Measurements from ENCODE around the gene BDP1. TPM values are rescaled to one million over a fixed set of nuclear protein-coding genes. Genes with fewer than 3 reads are reported as not detected.
"Not testable (repeated sequence)": the region's sequence is repeated elsewhere in the genome, so short reads cannot be mapped to it uniquely, and the experiment has no call there.

The BDP1 gene
- total RNA-seq, 1 donor from 2014 or later: 44.0 TPM

DNA sequence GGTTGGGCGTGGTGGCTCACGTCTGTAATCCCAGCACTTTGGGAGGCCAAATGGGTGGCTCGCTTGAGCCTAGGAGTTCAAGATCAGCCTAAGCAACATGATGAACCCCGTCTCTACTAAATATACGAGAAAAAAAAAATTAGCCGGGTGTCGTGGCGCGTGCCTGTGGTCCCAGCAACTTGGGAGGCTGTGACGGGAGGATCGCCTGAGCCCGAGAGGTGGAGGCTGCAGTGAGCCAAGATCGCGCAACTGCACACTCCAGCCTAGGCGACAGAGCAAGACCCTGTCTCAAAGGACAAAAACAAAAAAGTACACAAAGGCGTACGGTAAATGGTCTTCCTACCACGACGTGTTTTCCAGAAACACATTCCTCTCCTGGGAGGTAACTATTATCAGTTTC lies 538 bp upstream of the BDP1 start:
- intact Hi-C loops (cut with DNase I): no loop called here
- ATAC-seq (no peak), DNase-seq (ENCODE audit: low spot score) (no peak)

DNA sequence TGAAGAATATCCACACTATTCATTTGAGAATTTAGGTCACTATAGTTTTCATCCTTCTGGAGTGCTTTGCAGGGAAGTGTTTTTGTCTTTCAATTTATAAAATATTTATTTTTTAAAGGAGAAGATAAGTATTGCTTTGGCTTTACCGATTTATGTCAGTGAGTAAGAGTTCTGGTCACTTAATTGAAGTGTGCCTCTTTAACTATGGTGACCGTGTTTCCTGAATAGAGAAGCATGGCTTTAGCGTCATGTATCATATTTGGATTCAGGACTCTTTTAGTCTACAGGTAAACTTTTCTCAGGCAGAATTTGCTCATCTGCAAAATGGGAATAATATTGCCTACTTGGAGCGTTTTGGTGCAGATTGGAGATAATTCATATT lies 902 bp downstream of the BDP1 start:
- DNase-seq (ENCODE audit: low spot score) (no peak), ATAC-seq (no peak)
- intact Hi-C loops (cut with DNase I): no loop called here

GRCh38 chr5:71457106-71457505 lies 1.7 kb downstream of the BDP1 start:
- intact Hi-C loops (cut with DNase I): no loop called here
- no peak for ATAC-seq

DNA sequence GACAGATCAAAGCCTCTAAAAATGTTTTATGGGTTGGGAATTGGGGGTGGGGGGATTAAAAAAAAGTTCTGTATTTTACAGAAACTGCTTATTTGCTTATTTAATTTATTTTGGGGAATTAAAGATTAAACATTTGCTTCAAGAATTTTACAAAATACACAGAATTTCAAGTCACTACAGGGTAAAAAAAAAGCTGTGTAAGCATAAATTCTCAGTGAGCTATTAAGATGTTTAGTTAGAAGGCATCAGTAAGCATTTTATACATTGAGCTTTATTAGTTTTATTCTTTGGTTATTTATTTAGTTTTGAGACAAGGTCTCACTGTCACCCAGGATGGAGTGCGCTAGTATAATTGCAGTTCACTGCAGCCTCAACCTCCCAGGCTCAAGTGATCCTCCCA lies 5.2 kb downstream of the BDP1 start:
- DNase-seq (ENCODE audit: low spot score) (no peak), ATAC-seq (no peak)
- intact Hi-C loops (cut with DNase I): no loop called here

More at GRCh38 chr5:71457106-71457505, 1.7 kb downstream of the BDP1 start:
- no peak for DNase-seq (ENCODE audit: low spot score)

DNA sequence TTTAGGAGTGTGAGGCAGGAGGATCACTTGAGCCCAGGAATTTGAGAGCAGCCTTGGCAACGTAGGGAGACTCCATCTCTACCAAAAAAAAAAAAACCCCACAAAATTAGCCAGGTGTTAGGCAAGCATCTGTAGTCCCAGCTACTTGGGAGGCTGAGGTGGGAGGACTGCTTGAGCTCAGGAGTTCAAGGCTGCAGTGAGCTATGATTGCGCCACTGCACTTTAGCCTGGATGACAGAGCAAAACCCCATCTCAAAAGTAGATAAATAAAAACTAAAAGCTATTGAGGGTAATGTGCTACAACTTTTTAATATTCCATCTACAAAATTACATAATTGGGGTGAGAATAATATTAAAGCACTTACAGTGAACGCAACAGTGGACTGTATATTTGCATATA lies 5.9 kb downstream of the BDP1 start:
- no peak for ATAC-seq
- intact Hi-C loops (cut with DNase I): no loop called here
- DNase-seq (ENCODE audit: low spot score): no peak

GRCh38 chr5:71471193-71471592 lies 15.7 kb downstream of the BDP1 start:
- ATAC-seq (no peak), DNase-seq (ENCODE audit: low spot score) (no peak)
- intact Hi-C loops (cut with DNase I): no loop called here

DNA sequence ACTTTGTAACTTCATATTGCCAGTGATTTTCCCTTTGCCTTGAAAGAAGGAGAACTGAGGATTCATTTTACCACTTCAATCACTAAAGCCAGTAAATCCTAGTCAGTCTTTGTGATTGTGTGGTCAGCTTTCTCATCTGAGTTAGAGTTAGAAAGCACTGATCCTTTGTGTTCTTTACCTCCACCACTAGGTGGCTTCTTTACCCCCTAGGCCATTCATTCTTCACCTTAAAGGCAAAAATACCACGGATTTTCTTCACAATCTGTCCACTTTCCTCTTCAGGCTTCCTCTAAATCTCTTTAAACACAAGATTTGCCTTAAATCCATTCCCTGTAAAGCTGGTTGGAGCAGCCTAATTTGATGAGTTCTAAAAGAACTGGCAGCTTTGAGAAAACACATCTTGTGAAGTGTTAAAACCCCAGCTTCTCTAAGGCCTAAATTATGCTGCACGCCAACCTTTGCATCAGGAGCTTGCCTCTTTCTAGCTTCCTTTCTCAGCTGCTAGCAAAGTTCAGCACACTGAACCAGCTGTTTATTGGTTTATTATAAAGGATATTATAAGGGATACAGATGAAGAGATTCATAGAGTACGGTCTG lies 20.4 kb downstream of the BDP1 start:
- DNase-seq (ENCODE audit: low spot score): no peak
- no peak for ATAC-seq
- intact Hi-C loops (cut with DNase I): no loop called here

DNA sequence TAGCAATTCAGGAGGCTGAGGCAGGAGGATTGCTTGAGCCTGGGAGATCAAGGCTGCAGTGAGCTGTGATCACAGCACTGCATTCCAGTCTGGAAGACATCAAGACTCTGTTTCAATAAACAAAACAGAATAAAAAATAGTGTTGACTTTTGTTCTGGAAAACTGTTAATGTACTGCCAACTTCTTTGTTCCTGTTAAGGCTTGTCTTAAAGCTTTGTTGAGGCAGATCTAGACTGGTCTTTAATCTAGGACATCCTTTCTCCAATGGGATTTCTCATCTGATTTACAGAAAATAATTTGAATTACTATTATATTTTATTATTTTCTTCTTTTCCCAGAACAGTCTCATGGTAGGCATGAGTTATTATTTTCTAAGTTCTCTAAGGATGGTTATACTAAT lies 26.0 kb downstream of the BDP1 start:
- DNase-seq (ENCODE audit: low spot score) (no peak), ATAC-seq (no peak)
- intact Hi-C loops (cut with DNase I): no loop called here

DNA sequence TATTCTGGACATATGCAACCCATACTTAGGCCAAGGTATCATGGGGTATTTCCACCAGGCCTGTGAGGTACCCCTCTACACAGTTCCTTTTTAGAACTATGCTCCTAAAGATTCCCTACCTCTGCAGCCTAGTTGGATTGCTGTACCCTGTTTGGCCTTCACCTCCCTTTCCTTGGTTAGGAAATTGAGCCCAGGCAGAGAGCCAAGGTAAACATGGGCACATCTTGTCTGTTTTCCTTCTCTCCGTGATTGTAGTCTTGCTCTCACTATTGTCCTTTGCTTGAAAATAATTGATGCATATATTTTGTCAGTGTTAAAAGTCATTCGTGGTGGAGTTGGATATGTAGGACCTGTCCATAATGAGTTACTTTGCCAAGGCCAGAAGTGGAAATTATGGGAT lies 26.7 kb downstream of the BDP1 start:
- ATAC-seq (no peak), DNase-seq (ENCODE audit: low spot score) (no peak)
- intact Hi-C loops (cut with DNase I): no loop called here

DNA sequence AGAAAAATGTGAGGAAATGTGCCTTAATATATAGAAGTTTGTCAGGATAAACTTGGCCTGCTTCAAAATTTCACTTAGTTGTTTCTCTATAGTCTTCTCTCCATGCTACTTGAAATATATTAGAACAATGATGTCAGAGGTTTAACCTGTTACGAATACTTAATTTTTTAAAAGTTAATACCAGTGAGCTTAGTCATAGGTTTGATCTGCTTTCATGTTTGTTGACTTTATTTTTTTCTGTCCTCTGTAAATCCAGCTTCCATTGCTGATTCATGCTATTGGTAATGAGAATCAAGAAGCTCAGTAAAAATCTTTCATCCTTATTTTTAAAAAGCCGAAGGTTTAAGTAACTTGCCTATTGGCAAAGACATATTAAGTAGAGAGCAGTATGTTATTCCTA lies 27.9 kb downstream of the BDP1 start:
- DNase-seq (ENCODE audit: low spot score) (no peak), ATAC-seq (no peak)
- intact Hi-C loops (cut with DNase I): no loop called here

DNA sequence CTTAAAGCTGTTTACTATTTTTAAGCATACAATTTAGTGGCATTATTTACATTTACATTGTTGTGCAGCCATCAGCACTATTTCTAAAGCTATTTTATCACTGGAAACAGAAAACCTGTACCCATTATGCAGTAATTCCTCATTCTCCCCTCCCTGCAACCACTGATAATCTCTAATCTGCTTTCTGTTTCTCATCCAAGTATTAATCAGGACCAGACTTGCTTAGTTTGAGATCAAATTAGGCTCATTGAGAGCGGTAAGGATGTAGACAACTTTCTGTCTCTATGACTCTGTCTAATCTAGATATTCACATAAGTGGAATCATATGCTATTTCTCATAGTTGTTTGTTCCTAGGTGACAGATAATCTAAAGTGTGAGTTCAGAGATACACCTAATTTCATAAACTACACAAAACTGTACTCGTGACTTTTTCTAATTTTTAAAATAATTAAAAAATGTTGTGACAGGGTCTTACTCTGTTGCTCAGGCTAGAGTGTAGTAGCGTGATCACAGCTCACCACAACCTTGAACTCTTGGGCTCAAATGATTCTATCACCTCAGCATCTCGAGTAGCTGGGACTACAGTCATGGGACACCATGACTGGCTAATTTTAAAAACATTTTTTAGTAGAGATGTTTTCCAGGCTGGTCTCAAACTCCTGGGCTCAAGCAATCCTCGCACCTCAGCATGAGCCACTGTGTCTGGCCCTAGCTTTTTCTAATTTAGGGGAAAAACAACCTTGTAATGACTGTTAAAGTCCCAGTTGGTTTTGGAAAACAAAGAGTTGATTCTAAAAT lies 37.6 kb downstream of the BDP1 start:
- intact Hi-C loops (cut with DNase I): no loop called here
- ATAC-seq: no peak
- DNase-seq (ENCODE audit: low spot score): no peak

- intact Hi-C loops (cut with DNase I); DNase-seq (ENCODE audit: low spot score); ATAC-seq: not testable (repeated sequence)
Measured at GRCh38 chr5:71494202-71494601, 38.8 kb downstream of the BDP1 start.

GRCh38 chr5:71498756-71499155 lies 43.3 kb downstream of the BDP1 start:
- ATAC-seq; DNase-seq (ENCODE audit: low spot score); intact Hi-C loops (cut with DNase I): not testable (repeated sequence)

- intact Hi-C loops (cut with DNase I): no loop called here
- ATAC-seq: no peak
Measured at GRCh38 chr5:71503536-71503935, 48.1 kb downstream of the BDP1 start.

DNA sequence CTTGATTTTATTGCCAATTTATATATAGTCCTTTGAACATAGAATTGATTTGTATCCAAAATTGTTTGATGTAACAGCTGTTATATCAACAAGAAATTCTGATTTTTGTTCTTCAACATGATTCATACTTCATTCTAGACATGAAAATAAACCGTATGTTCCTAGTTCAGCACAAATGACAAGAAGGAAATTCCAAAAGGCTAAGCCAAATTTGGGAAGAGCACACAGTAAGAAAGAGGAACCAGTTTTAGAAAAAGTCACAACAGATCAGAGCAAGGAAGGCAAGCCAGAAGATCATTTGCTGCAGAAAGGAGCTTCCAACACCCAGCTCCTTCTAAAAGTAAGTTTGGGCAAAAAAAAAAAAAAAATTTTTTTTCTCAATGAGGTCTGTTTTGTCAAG lies 66.7 kb downstream of the BDP1 start:
- intact Hi-C loops (cut with DNase I): no loop called here
- ATAC-seq (no peak), DNase-seq (ENCODE audit: low spot score) (no peak)

More at GRCh38 chr5:71503536-71503935, 48.1 kb downstream of the BDP1 start:
- no peak for DNase-seq (ENCODE audit: low spot score)

- DNase-seq (ENCODE audit: low spot score); intact Hi-C loops (cut with DNase I); ATAC-seq: not testable (repeated sequence)
Measured at GRCh38 chr5:71525611-71526010, 70.2 kb downstream of the BDP1 start.

DNA sequence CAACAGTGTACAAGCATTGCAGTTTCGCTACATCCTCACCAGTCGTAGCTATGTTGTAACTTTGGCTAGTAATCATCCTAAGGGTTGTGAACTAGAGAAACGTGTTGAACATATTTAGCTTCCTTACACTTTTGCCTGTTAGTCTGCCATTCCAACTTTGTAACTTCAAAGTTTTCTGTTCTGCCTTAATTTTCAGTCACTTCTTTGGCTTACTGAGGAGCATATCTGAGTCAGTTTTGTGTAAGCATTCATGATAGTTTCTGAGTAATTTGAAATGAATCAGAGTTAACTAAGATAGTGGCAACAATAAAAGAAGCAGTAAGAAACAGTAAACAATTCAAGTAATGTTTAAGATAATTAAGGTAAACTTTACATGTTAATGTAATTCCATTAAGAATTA lies 72.8 kb downstream of the BDP1 start:
- no peak for ATAC-seq
- intact Hi-C loops (cut with DNase I): no loop called here
- DNase-seq (ENCODE audit: low spot score): no peak

- intact Hi-C loops (cut with DNase I): no loop called here
- ATAC-seq (no peak), DNase-seq (ENCODE audit: low spot score) (no peak)
Measured at GRCh38 chr5:71529682-71530081, 74.2 kb downstream of the BDP1 start.

DNA sequence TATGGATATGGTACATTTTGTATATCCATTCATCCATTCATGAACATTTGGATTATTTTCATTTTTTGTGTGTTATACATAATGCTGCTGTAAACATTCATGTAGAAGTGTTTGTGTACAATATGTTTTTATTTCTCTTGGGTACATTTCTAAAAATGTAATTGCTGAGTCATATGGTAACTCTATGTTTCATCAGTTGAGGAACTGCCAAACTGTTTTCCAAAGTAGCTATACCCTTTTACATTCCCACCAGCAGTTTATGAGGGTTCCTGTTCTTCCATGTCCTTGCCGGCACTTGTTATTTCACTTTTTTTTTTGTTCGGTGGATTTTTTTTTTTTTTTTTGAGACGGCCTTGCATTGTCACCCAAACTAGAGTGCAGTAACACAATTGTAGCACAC lies 77.7 kb downstream of the BDP1 start:
- no peak for ATAC-seq
- intact Hi-C loops (cut with DNase I): no loop called here
- no peak for DNase-seq (ENCODE audit: low spot score)

- no peak for DNase-seq (ENCODE audit: low spot score)
- intact Hi-C loops (cut with DNase I): no loop called here
- no peak for ATAC-seq
Measured at GRCh38 chr5:71533615-71534014, 78.2 kb downstream of the BDP1 start.

- DNase-seq (ENCODE audit: low spot score) (no peak), ATAC-seq (no peak)
- intact Hi-C loops (cut with DNase I): no loop called here
Measured at GRCh38 chr5:71537687-71538086, 82.2 kb downstream of the BDP1 start.
